HG02798 (cell line): ENCODE measurements around the gene NUBP1.
"Not testable (repeated sequence)": the region's sequence is repeated elsewhere in the genome, so short reads cannot be mapped to it uniquely, and the experiment has no call there.

Experiments
- ATAC-seq: cut with Tn5 transposase; IDR thresholded peaks from one replicate; pipeline ENCODE4 v1.9.1; 2021; ENCODE audit warnings: mild to moderate bottlenecking; ENCODE audit not compliant: unreplicated experiment, poor library complexity

NUBP1 gene

DNA sequence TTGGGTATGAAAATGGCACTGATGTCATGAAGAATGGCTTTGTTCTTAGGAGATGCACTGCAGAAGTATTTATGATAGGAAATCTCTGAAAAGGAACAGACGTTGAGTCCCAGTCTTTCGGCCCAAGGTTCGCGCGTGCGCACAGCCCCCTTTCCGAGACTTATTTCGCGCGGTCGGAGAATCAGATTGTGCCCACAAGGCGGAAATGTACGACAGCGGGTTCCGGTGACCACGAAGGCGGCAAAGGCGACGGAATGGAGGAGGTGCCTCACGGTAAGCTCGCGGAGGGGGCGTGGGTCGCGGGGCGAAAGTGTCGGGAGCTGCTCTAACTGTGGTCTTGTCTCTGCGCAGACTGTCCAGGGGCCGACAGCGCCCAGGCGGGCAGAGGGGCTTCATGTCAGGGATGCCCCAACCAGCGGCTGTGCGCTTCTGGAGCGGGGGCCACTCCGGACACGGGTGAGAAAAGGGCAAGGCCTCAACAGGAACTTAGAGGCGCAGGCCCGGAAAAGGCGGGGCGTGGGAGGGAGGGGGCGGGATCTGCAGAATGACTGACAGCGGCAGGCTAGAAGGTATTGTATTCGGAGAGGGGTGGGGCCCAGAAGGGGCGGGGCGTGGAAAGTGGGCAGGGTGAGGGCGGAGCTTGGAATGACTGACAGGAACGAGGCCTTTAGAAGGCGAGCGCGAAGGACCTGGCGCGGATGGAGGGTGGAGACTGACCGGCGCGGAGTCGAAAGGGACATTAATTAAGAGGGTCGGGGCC, at the start of gene NUBP1:
TSS of gene NUBP1 (plus strand) at position 233 of the 760 bp plus-strand sequence. CDS start at position 255, 22 bp downstream.
- ATAC-seq: peak; percentile 84

DNA sequence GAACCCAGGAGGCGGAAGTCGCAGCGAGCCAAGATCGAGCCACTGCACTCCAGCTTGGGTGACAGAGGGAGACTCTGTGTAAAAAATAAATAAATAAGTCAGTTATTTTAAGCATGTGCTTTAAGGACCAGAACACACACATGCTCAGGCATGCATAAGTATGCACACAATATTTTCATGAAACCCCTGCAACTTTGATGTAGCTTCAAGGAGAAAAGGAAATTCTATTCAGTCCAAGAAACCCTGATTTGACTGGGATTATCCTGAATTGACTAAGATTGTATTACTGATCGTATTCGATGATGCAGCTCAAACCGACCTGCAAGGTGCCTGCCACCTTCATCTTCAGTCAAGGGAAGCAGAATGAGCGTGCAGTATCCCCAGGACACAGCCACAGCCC, 49.8 kb upstream of the NUBP1 start:
- no peak for ATAC-seq

DNA sequence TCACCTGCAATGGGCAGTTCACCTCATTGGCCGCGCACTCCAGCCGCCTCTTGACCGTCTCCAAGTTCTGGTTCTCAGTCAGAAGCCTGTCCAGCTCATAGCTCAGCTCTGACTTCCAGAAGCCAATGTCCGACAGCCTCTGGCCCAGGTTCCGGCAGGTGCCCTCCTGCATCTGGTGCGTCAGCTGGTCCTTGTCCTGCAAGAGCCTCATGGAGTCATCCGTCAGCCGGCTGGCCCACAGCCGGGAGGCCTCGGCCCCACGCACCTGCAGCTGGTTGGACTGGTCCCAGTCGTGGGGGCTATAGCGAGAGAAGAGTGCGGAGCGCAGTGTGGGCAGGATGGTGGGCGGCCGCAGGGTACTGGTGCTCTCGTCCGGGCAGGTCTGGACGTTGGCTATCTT, 49.3 kb upstream of the NUBP1 start:
- ATAC-seq: no peak

DNA sequence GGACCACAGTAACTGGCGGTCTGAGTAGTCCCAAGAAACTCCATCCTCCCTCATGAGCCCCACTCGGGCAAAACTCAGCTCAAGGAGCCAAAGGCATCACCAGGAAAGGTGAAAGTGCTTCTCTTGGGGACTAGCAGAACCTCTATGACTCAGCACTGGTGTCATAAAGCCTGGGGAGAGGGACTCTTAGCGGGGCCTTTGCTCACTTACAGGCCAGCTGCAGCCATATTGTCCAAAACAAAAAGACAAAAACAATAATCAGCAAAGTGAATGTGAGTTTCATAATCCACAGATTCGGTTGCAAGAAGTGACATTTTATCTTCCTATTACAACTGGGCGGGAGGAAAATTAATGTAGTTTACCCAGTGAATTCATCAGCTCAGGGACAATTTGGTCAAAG, 48.8 kb upstream of the NUBP1 start, which contains the start of gene TEKT5:
TSS of gene TEKT5 (minus strand) at position 101 of the 400 bp plus-strand sequence. CDS start at position 44, 57 bp downstream.
- no peak for ATAC-seq

DNA sequence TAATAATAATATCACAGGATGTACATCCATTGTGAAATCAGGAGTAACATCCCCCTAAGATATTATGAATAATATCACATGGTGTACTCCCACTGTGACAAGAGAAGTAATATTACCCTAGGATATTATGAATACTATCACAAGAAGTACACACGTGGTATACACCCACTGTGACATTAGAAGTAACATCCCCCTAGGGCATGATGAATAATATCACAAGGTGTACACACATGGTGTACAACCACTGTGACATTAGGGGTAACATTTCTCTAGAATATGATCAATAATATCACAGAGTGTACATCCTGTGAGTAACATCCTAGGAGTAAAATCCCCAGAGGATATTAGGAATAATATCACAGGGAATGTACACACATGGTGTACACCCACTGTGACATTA, 43.9 kb upstream of the NUBP1 start:
- no peak for ATAC-seq

DNA sequence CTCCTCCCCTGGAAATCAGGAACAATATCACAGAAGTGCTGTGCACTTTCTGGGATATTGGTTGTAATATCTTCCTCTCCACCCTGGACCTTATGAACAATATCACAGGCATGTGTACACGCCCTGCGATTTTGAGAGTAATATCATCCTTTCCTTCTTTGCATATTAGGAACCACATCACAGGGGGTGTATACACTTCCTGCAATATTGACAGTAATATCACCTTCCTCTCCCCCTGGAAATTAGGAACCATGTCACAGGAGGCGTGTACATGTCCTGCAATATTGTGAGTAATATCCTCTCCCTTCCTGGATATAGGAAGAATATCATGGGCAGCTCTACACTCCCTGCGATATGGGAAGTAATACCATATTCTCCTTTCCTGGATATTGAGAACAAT, 34.7 kb upstream of the NUBP1 start:
- ATAC-seq: no peak

- peak; percentile 89 for ATAC-seq
These were observed 15.4 kb upstream of the NUBP1 start for GRCh38 chr16:10728003-10728887.

- no peak for ATAC-seq
These were observed 14.3 kb upstream of the NUBP1 start for GRCh38 chr16:10729104-10730048.

DNA sequence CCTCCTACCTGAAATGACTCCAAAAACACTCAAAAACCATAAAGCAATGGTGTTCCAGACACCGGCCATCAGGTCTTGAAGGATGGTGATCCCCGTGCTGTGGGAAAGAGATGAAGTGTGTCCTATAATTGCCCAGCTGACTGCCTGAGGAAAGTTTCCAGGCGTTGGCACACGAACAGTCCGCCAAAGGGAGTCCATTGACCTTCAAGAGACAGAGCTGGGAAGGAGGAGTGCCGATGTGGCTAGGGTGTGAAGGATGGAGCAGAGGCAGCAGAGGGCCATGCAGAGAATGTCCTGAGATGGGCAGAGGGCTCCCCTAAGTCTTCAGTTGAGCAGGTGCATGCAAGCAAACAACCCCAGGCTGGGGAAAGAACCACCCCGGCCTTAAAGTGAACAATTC, 11.9 kb upstream of the NUBP1 start:
- no peak for ATAC-seq

GRCh38 chr16:10737068-10737625, 6.5 kb upstream of the NUBP1 start:
- peak; percentile 38 for ATAC-seq

DNA sequence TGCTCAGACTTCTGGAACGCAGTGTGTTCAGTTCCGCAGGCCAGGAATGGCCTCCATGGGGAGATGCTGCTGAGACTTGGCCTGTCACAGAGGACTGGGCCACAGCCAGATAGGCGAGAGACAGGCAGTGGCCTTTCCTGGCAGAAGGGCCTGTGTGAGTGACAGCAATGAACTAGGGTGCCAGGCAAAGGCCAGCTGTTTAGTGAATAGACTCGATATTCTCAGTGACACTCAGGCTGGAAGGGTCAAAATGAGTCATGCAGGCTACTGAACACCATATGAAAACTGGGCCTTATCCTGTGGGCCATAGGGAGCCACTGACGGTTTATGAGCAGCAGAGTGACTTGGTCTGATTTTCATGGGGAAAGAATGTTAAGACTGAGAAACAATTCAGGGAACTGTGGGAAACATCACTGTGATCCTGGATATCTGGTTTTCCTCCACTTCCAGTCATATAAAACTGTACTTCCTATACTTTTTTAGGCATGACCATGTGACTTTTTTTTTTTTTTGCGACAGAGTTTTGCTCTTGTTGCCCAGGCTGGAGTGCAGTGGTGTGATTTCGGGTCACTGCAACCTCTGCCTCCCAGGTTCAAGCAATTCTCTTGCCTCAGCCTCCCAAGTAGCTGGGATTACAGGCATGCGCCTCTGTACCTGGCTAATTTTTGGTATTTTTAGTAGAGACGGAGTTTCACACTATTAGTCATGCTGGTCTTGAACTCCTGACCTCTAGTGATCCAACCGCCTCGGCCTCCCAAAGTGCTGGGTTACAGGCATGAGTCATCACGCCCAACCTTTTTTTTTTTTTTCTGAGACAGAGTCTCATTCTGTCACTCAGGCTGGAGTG, 5.2 kb upstream of the NUBP1 start:
- peak; percentile 68 for ATAC-seq

GRCh38 chr16:10740000-10740844, 3.4 kb upstream of the NUBP1 start:
- no peak for ATAC-seq

GRCh38 chr16:10740845-10741208, 2.8 kb upstream of the NUBP1 start:
- ATAC-seq: no peak

GRCh38 chr16:10741249-10741648, 2.4 kb upstream of the NUBP1 start:
- not testable (repeated sequence) for ATAC-seq

DNA sequence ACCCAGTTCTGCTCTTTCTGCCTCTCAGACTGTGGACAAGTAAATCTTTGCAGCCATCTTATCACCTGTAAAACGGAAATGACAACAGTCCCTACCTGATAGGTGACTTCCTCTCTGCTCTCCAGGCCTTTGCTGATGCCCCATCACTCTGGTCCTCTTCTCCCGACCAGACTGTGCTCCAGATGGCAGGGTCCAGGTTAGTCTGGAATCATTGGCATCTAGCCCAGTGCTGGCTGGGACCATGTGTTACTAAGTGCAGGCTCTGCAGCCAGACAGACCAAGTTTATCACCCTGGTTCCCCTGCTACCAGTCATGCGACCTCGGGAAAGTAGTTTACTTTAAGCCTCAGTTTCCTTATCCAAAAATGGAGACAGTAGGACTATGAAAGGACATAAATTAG, 1.8 kb upstream of the NUBP1 start:
- no peak for ATAC-seq

- ATAC-seq: no peak
These were observed 424 bp upstream of the NUBP1 start for GRCh38 chr16:10743227-10743609.

DNA sequence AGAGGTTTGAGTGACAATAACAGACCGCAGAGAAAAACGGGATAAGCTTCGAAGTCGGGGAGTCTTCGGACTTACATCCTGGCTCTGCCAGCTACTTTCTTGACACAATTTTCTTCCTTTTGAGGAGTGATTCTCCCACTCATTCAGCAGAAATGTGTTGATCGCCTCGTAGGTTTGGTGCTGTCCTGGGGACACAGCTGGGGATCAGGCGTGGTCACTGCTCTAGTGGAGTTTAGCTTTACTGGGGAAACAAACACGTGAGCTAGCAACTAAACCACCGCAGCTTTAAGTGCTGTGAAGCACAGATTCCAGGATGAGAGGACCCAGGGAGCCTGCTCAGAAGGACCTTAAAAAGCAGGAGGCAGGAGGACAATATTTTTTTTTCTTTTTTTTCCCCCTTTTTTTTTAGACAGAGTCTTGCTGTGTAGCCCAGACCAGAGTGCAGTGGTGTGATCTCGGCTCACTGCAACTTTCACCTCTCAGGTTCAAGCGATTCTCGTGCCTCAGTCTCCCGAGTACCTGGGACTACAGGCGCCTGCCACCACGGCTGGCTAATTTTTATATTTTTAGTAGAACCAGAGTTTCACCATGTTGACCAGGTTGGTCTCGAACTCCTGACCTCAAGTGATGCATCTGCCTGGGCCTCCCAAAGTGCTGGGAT, 858 bp downstream of the NUBP1 start:
- no peak for ATAC-seq

DNA sequence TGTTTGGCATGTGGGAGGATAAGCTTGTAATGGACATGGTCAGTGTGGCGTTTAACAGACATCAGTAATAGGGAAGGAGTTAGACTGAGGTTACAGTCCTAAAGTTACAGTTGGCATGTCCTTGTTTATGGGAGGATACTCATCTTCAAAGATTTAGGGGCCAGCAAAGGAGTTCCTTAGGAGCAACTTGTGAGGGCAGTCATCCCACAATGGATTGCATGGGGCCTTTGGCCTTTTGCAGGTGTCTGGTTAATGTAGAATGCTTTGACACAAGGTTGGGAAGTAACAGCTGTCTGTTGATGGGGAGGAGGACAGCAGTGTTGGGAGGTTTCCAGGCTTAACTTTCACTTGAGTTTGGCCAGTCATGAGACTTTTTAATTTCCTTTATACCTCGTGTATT, 2.2 kb downstream of the NUBP1 start:
- ATAC-seq: no peak
